Caco-2 (cell line): ENCODE data around the gene TRIO. TPM values are rescaled to one million over a fixed set of nuclear protein-coding genes. Genes with fewer than 3 reads are reported as not detected.

ENCODE experiments used
- BruUV-seq: library from RNA; stranded (reverse); fragments of 400-500 nt; replicated peaks from 2 replicates; lab custom pipeline; 2021; lab: Mats Ljungman, UMichigan
- CTCF ChIA-PET: fragments of 300-600 bp; sonication (Branson Sonifier 250); formaldehyde crosslinking; loops from one replicate; lab custom pipeline; 2022; ENCODE audit warnings: antibody characterized with exemption; lab: Charles Lee
- POLR2A ChIA-PET: fragments of 300-600 bp; sonication (Branson Sonifier 250); formaldehyde crosslinking; loops from one replicate; lab custom pipeline; 2022; ENCODE audit warnings: antibody characterized with exemption; lab: Charles Lee
- DNase-seq, 2 experiments: peaks; one replicate each; pipeline versions ENCODE4 v3.0.0 to v3.0.0-alpha.2; 2020 to 2022
- H3K27me3 ChIP-seq: replicated peaks from 2 replicates; pipeline ENCODE4 v1.6.0; 2011; ENCODE audit warnings: low read length; ENCODE audit not compliant: control insufficient read depth, insufficient read depth
- H3K36me3 ChIP-seq: 2 replicates; pipeline ENCODE4 v1.5.1; 2011; ENCODE audit warnings: low read length; ENCODE audit not compliant: control insufficient read depth, insufficient read depth
- H3K4me1 ChIP-seq: fragments of 250-450 bp; sonication (Bioruptor Pico); 2 replicates; pipeline ENCODE4 v1.5.1; 2020; ENCODE audit warnings: mild to moderate bottlenecking
- H3K4me3 ChIP-seq: 2 replicates; pipeline ENCODE4 v1.5.1; 2011; ENCODE audit warnings: low read depth, mild to moderate bottlenecking, control low read depth, low read length
- H3K9me3 ChIP-seq: fragments of 250-450 bp; sonication (Bioruptor Pico); 2 replicates; pipeline ENCODE4 v1.5.1; 2020; ENCODE audit warnings: mild to moderate bottlenecking, moderate library complexity
- H3K27ac Mint-ChIP-seq: one replicate; pipeline ENCODE4 v1.8.0; 2022; ENCODE audit warnings: mixed read lengths; ENCODE audit not compliant: unreplicated experiment
- H3K27me3 Mint-ChIP-seq: one replicate; pipeline ENCODE4 v1.8.0; 2022; ENCODE audit warnings: mixed read lengths; ENCODE audit not compliant: insufficient read depth, unreplicated experiment
- H3K36me3 Mint-ChIP-seq: one replicate; pipeline ENCODE4 v1.8.0; 2022; ENCODE audit warnings: mild to moderate bottlenecking, mixed read lengths; ENCODE audit not compliant: insufficient read depth, unreplicated experiment
- H3K4me1 Mint-ChIP-seq: one replicate; pipeline ENCODE4 v1.8.0; 2022; ENCODE audit warnings: low read depth, mixed read lengths; ENCODE audit not compliant: unreplicated experiment
- H3K4me3 Mint-ChIP-seq: one replicate; pipeline ENCODE4 v1.8.0; 2022; ENCODE audit warnings: mild to moderate bottlenecking, moderate library complexity, mixed read lengths; ENCODE audit not compliant: unreplicated experiment
- H3K9me3 Mint-ChIP-seq: one replicate; pipeline ENCODE4 v1.8.0; 2022; ENCODE audit warnings: mixed read lengths; ENCODE audit not compliant: unreplicated experiment
- CTCF ChIP-seq, 2 experiments: fragments of 200-600 bp in 1 of 2; IDR thresholded peaks; 1 replicate in 1 of 2; 2 replicates in 1 of 2; pipeline versions ENCODE4 v1.5.1 to v1.8.0; 2011 to 2022; ENCODE audit warnings: antibody characterized with exemption in 1 of 2, control low read depth in 1 of 2, inconsistent platforms in 1 of 2, low read depth in 1 of 2, low read length in 1 of 2, mild to moderate bottlenecking in 1 of 2, moderate library complexity in 1 of 2; ENCODE audit not compliant: insufficient read depth in 1 of 2, severe bottlenecking in 1 of 2, unreplicated experiment in 1 of 2
- intact Hi-C: fragments of 100-400 bp; cut with micrococcal nuclease; formaldehyde crosslinking; loops from one replicate; pipeline ENCODE4 v1.10.0; 2022; ENCODE audit not compliant: unreplicated experiment
- total RNA-seq: library from RNA; stranded (reverse); gene quantifications from 2 replicates; pipeline ENCODE4 v1.2.3, GENCODE V29; 2022

Gene TRIO
- total RNA-seq, 1 experiment from 2014 or later = 92.0 TPM

- Histone ChIP-seq H3K27me3 (no peaks in the 10 kb centered on the region), H3K9me3 (no peaks in the 10 kb centered on the region), H3K36me3 (no peaks in the 10 kb centered on the region), H3K4me1 (peaks cover 18% of the 10 kb centered on the region), H3K4me3 (no peak overlapping the region)
- ChIA-PET CTCF (interaction anchor here (0.6 kb wide), 1 partner anchor 33 kb away, joined by 5 read pairs; no protein-coding TSS in a partner anchor), POLR2A (no interaction called here)
- Mint-ChIP-seq H3K4me1 (peaks cover 41% of the 10 kb centered on the region), H3K4me3 (no peak overlapping the region), H3K36me3 (peaks cover 11% of the 10 kb centered on the region), H3K27me3 (no peaks in the 10 kb centered on the region), H3K27ac (no peak overlapping the region), H3K9me3 (no peaks in the 10 kb centered on the region)
- DNase-seq = no peak
- intact Hi-C loops = no loop called here
- no TSS peak for BruUV-seq
- no peak for TF ChIP-seq CTCF (IDR thresholded peaks at IDR 0.05; ENCODE audit: insufficient read depth in 1 of 2, low read depth in 1 of 2, low read length in 1 of 2, severe bottlenecking in 1 of 2, unreplicated experiment in 1 of 2)
Measured at GRCh38 chr5:14216372-14216771, 73.2 kb downstream of the TRIO start.

- ChIA-PET CTCF (interaction anchor here (0.6 kb wide), 1 partner anchor 32 kb away, joined by 5 read pairs; no protein-coding TSS in a partner anchor), POLR2A (no interaction called here)
- H3K27me3 ChIP-seq = no peaks in the 10 kb centered on the region
- H3K36me3 Mint-ChIP-seq = peaks cover 11% of the 10 kb centered on the region
- H3K36me3 ChIP-seq = no peaks in the 10 kb centered on the region; the same call in 1 of the 2 replicates
- BruUV-seq = no TSS peak
- H3K9me3 ChIP-seq = no peaks in the 10 kb centered on the region
- no peak for TF ChIP-seq CTCF (IDR thresholded peaks at IDR 0.05; ENCODE audit: insufficient read depth in 1 of 2, low read depth in 1 of 2, low read length in 1 of 2, severe bottlenecking in 1 of 2, unreplicated experiment in 1 of 2)
- H3K4me1 Mint-ChIP-seq = peaks cover 39% of the 10 kb centered on the region
- intact Hi-C loops = no loop called here
- H3K4me1 ChIP-seq = peaks cover 18% of the 10 kb centered on the region
- H3K4me3 ChIP-seq = no peak overlapping the region
- H3K27me3 Mint-ChIP-seq = no peaks in the 10 kb centered on the region
- no peaks in the 10 kb centered on the region for H3K9me3 Mint-ChIP-seq
- DNase-seq = no peak
- no peak overlapping the region for H3K27ac Mint-ChIP-seq
- no peak overlapping the region for H3K4me3 Mint-ChIP-seq
Measured at GRCh38 chr5:14216902-14217301, 73.8 kb downstream of the TRIO start.

GRCh38 chr5:14217587-14217986 lies 74.4 kb downstream of the TRIO start:
- DNase-seq = no peak
- no peak for TF ChIP-seq CTCF (IDR thresholded peaks at IDR 0.05; ENCODE audit: insufficient read depth in 1 of 2, low read depth in 1 of 2, low read length in 1 of 2, severe bottlenecking in 1 of 2, unreplicated experiment in 1 of 2)
- Histone ChIP-seq H3K27me3 (no peaks in the 10 kb centered on the region), H3K4me3 (no peak overlapping the region), H3K36me3 (no peaks in the 10 kb centered on the region; the same call in 1 of the 2 replicates), H3K4me1 (peaks cover 13% of the 10 kb centered on the region), H3K9me3 (no peaks in the 10 kb centered on the region)
- Mint-ChIP-seq H3K27me3 (no peaks in the 10 kb centered on the region), H3K4me3 (no peak overlapping the region), H3K27ac (no peak overlapping the region), H3K4me1 (peaks cover 34% of the 10 kb centered on the region), H3K36me3 (peaks cover 11% of the 10 kb centered on the region), H3K9me3 (no peaks in the 10 kb centered on the region)
- BruUV-seq = no TSS peak
- POLR2A ChIA-PET = no interaction called here
- CTCF ChIA-PET = no interaction called here
- intact Hi-C loops = no loop called here
